NCI-H526 (cell line): ENCODE data around the gene KIAA0040.
"Not testable (repeated sequence)": the region's sequence is repeated elsewhere in the genome, so short reads cannot be mapped to it uniquely, and the experiment has no call there.

Experiments used
- DNase-seq, 2 experiments: peaks; one replicate each; lab custom pipeline; 2025; lab: John Stamatoyannopoulos, UW

The KIAA0040 gene

DNA sequence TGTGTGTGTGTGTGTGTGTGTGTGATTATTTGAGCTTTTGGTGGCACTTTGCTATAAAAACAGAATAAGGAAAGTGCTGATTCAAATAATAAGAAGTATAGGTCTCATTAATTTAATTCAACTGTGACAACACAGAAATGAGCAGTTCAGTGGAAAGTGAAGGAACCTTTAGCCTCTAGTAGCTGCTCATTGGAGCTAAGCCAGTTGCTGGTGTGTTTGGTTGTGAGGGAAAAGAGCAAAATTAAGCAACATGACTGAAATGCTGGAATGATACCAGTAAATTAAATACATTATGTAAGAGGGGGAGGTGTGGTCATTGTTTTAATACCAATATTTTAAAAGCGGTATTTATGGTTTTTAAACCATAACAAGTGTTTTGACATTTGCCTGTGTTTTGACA is 55.2 kb downstream of the KIAA0040 start:
- no peak for DNase-seq

DNA sequence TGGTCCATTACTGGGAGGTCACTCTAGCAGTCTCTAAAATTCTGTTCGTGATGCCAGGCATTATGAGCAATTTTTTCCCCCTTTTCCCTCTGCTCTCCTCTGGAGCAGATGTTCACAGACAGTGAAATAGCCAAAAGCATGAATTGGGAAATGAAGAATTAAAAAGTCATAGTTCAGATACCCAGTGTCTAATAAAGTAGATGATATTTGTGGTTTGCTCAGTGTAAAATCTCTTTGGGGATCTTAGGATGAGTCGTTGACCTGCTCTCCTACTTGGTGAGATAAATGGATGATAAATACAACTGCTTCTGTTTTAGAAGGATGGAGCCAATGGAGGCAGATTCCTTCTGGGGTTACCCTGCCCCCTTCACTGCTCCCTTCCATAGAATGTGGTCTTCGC is 56.3 kb downstream of the KIAA0040 start:
- DNase-seq = no peak

DNA sequence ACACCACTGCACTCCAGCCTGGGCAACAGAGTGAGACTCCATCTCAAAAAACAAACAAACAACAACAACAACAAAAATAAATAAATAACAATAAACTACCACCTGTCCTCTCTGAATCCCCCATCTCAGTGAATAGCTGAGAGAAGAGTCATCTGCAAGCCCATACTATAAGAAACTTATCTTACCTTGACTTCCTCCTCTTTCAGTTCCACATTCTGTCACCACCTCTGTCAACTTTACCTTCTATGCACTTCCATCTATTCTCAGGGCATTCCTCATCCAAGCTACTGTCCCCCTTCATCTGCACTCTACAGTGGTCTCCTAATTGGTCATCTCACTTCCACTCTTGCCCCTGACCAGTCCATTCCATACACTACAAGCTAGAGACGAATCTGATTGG is 58.1 kb downstream of the KIAA0040 start:
- no peak for DNase-seq

DNA sequence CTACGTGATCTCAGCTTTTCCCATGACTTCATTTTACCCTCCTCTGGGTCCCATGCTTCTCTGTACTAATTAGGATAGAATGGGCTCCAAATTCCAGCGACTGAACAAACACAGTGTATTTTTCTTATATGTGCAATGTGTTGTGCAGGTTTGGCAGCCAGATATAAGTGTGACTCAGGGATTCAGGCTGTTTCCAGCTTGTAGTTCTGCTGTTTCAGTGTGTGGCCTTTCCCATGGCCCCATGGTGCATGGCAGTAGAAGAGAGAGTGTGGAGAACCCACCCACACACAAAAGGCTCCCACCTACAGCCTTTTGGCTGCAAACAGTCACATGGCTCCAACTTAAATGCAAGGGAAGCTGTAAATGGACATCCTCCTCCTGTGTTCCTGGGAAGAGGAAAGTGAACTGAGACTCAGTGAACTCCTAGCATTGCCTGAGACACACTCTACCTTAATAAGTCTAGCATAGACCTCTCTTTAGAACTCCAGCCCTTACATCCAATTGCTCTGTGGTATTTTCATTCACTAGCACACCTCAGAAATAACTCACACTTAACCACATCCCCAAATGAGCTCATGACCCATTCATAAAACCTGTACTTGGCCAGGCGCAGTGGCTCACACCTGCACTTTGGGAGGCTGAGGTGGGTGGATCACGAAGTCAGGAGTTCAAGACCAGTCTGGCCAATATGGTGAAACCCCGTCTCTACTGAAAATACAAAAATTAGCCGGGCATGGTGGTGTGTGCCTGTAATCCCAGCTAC is 58.7 kb downstream of the KIAA0040 start:
- no peak for DNase-seq

DNA sequence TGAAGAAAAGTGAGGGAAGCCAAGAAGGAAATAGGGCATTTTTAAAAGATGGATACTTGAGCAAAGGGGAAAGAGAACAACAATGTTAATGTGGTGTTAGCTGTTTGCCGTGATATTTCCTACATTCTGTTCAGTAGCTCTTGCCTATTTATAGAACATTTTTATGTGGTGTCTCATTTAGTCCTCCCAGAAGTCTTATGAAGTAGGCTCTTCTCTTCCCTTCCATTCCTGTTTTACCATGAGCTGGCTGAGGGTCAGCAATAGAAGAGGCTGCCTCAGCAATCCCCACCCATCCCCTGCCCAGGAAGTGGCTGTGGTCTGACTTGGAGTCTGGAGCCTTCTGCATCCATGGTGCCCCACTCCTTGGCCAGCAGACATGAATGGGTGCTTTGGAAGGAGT is 60.1 kb downstream of the KIAA0040 start:
- no peak for DNase-seq

DNA sequence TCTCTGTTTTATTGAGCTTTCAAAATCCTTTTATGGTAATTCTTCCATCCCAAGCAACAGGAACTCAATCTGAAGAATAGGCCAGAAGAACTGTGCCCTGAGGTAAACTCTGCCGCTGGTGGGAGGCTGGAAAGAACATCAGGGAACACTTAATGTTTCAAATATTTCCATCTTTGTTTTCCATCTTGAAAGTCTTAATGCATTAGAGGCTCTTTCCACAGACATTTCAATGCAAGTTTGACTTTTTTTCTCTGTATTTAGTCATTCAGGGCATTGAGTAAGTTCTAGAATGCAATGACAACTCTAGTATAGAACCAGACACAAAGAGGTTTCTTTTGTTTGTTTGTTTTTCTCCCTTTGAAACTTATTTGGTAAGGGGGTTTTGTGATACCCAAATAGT is 61.5 kb downstream of the KIAA0040 start:
- DNase-seq = no peak

DNA sequence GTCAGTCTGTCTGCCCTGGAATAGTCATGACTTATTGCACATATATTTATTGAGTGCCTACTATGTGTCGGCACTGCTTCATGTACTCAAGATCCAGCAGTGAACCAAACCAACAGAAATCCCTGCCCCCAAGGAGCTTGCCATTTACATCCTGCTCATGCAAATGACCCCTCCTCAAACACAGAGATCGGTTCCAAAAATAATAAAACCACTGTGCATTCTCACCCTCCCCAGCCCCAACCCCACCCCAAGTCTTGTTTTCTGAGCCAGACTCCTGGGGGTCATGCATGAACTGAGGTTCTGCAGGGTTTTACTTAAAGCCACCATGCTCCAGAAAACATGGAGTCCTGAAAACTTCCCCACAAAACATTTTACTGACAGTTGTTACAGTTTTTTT is 61.9 kb downstream of the KIAA0040 start:
- no peak for DNase-seq

DNA sequence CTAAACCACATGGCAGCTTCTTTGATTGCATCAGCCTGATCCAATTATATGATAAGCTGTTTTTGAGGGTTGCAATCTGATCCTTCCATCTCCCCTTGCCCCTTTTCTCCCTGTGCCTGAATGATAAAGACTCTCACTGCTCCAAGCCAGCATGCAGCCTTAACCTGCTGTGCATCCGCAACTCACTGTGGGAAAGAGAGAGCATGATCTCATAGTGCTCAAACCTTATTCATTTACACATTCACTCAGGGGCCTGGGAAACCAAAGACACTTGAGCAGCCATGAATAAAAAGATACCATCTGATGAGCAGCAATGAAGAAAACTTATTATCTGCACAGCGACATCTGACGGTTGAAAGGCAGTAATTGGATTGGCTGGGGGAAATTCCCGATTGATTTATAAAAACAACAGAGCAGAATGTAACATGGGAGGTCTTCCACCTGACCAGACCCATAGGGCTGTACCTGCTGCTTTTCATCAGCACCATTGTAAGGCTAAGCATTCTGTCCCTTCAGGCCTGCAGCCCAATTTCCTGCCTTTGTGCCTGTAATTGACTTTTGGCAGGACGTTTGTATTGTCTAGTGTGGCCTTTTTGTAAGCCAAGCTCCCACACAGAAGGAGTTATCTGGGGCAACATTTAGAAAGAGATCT is 62.5 kb downstream of the KIAA0040 start:
- DNase-seq = peak; percentile 32 to 60

DNA sequence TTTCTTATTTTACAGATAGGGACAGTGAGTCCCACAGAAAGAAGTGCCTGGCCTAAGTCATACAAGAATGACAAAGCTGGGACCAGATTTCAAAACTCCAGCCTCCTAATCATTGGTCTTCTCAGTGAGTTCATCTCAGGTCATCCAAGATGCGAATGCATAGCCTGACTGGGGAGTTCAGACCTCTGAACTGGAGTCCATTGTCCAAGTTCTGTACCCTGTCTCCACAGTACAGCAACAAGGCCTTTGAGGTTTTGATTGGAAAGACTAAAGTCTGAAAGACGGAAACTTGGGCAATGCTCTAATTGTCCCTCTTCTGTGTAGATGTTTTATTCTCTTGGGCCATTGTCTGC is 63.0 kb downstream of the KIAA0040 start:
- DNase-seq = no peak

DNA sequence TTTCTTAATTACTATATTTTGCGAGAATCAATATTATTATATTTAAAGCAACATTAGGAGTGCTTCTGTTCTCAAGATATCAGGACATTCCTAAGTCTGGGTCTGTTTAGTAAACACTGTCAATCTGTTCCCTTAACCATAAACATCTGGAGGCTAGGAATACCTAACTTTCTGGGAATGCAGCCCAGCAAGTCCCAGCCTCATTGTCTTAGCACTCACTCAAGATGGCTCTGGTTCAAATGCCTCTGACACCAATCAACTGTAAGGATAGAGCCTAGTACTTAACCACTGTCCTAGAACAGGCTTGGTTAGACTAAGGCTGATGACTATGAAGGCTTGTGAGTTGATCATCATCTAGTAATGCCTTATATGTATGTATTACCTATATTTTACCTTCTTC is 63.4 kb downstream of the KIAA0040 start:
- DNase-seq = no peak

DNA sequence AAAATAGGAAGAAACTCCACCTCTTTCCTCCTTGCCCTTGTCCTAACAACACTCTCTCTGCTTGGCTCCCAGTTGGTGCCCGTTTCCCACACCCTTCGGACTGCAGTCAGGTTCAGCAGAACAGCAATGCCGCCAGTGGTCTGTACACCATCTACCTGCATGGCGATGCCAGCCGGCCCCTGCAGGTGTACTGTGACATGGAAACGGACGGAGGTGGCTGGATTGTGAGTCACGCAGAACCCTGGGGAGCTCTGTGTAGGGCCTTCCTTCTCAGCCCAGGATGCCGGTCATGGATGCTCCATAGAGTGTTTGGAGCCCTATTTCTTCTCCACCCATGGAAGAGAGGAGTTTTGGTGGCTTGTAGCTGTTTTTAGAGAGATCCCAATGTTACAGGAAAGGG is 64.1 kb downstream of the KIAA0040 start:
- no peak for DNase-seq

DNA sequence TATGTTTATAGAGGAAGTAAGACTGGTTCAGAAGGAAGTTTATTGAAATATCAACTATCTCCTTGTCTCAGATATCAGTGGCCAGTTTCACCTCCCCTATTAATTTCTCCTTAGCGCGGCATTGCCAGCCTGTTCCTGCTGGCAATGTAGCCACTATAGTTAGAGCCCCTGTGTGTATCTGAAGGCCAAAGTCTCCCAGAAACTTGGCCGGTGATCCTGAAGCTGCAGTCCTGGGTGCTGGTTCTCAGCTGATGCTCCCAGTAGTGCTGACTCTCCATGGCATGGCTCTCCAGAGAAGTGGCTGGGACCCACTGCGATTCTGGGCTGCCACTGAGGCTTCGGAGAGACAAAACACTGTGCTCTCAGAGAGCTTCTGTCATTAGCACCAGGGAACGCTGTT is 65.0 kb downstream of the KIAA0040 start:
- DNase-seq = no peak

DNA sequence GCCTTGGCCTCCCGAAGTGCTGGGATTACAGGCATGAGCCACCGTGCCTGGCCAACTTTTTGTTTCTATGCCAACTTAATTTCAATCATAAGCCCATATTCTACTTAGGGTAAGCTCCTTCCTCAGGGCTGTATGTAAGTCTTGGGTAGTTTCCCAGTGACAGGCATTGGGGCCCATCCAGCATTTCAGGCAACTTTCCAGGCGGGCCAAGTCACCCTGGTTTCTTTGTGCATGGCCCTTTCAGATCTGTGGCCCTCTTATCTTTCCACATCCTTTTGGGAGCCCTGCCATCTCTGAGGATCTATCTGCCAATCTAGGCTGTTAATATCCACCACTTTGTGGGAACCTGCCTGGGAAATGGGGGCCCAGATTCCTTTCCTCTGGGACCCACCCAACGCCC is 66.2 kb downstream of the KIAA0040 start:
- no peak for DNase-seq

DNA sequence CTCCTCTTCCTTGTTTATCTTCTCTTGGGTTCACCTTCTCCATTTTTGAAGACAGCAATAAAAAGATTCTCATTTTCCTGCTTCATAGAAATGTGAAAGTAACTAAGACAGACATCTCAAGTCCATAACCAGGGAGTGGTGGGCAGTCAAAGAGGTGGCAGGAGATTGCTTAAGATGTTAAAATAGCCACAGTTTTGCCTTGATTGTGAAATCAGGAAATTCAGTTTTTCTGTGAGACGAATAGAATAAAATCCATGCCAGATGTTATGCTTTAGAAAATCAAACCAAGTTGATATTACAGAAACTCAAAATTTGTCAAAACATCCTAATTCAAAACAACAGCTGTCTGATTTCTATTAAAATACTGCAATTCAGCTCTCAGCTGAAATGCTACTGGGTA is 67.7 kb downstream of the KIAA0040 start:
- DNase-seq = no peak

DNA sequence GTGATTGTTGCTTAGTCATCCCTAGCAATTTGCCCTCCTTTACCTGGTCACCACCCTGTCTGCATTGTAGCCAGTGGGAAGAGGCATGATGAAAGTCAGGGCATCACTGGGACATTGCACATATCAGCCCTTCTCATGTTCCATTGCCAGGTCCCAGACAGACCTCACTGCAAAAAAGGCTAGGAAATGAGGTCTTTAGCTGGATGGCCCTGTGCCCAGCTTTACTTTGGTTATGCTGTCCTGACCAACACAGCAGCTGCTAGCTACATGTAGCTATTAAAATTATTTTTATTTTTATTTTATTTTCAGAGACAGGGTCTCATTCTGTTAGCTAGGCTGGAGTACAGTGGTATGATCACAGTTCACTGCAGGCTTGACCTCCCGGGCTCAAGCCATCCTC is 72.1 kb downstream of the KIAA0040 start:
- DNase-seq = no peak

DNA sequence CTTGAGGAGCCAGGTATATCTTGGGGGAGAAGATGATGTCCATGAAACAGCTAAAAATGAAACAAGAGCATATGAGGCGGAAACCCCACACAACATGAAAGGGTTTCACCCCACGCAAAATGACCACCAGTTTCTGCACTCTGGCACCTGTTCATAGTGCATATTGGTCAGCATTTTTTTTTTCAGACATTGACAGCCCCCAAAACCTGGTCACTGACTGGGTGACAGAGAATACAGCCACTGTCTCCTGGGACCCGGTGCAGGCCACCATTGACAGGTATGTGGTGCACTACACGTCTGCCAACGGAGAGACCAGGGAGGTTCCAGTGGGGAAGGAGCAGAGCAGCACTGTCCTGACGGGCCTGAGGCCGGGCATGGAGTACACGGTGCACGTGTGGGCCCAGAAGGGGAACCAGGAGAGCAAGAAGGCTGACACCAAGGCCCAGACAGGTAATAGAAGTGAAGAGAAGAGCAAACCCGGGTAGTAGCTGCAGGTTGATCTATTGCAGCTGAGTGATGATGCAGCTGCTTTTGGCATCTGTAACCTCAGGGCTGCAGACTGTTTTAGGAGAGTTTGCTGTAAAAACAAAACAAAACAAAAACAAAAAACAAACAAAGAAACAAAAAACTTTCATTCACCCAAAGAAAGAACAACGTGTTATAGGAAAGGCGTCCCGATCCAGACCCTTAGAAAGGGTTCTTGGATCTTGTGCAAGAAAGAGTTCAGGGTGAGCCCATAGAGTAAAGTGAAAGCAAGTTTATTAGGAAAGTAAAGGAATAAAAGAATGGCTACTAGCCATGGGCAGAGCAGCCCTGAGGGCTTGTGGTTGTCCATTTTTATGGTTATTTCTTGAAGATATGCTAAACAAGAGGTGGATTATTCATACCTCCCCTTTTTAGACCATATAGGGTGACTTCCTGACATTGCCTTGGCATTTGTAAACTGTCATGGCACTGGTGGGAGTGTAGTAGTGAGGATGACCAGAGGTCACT is 73.9 kb downstream of the KIAA0040 start:
- no peak for DNase-seq

DNA sequence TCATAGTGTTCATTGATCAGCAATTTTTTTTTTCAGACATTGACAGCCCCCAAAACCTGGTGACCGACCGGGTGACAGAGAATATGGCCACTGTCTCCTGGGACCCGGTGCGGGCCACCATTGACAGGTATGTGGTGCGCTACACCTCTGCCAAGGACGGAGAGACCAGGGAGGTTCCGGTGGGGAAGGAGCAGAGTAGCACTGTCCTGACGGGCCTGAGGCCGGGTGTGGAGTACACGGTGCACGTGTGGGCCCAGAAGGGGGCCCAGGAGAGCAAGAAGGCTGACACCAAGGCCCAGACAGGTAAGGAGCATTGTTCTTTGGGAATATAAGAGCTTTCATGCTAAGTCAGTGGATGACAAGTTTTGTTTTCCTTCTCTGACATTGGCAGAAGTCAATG is 75.7 kb downstream of the KIAA0040 start:
- no peak for DNase-seq

DNA sequence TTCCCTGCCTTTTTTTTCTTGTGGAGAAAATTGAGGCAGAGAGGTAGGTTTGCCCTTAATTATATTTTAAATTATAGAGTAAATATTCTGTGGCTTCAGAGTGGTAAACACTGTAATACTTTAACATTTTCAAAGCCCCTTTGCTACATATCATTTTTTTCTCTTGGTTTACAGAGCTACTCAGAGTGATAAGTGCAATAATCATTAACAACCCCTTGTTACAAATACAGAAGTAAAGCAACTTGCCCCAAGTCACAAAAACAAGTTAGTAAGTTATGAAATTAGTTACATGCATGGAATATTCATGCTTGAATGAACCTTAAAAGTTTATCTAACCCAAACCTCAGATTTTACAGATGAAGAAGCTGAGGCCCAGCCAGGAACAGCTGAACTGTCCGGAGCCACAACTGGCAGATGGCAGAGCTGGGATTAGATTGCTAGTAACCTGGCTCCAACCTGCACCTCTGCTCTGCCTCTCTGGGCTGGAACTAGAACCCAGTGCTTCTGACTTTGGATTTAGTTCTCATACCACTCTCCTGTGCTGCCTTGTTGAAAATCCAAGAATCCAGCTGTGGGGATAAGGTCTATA is 76.3 kb downstream of the KIAA0040 start:
- DNase-seq = no peak

DNA sequence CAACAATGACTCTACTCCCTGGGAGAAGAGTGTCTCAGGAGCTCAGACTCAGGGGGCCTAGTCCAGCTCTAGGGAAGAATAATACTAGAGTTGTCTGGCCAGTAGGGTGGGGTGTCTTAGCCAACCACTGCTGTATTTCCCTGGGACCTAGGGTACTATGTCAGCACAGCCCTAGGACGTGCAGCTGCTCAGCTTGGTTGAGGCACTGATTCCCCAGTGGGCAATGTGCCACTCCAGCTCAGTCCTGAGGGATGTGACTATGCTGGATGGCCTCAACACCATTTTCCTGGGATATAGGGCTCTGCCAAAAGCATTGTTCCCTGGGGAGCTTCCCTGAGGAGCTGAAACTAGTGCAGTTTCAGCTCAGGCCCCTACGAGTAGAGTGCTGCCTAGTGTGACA is 77.6 kb downstream of the KIAA0040 start:
- no peak for DNase-seq

DNA sequence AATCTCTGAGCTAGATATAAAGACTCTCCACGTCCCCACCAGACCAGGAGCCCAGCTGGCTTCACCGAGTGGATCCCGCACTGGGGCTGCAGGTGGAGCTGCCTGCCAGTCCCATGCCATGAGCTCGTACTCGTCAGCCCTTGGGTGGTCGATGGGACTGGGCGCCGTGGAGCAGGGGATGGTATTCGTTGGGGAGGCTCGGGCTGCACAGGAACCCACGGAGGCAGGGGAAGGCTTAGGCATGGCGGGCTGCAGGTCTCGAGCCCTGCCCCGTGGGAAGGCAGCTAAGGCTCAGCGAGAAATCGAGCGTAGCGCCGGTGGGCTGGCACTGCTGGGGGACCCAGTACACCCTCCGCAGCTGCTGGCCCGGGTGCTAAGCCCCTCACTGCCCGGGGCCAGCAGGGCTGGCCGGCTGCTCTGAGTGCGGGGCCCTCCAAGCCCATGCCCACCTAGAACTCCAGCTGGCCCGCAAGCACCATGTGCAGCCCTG is 84.2 kb downstream of the KIAA0040 start:
- not testable (repeated sequence) for DNase-seq
